GM21390 (cell line): ENCODE measurements around the gene TGFBRAP1.

Source experiments
- ATAC-seq: cut with Tn5 transposase; IDR thresholded peaks from one replicate; pipeline ENCODE4 v1.9.1; 2021; ENCODE audit not compliant: unreplicated experiment

Gene TGFBRAP1

DNA sequence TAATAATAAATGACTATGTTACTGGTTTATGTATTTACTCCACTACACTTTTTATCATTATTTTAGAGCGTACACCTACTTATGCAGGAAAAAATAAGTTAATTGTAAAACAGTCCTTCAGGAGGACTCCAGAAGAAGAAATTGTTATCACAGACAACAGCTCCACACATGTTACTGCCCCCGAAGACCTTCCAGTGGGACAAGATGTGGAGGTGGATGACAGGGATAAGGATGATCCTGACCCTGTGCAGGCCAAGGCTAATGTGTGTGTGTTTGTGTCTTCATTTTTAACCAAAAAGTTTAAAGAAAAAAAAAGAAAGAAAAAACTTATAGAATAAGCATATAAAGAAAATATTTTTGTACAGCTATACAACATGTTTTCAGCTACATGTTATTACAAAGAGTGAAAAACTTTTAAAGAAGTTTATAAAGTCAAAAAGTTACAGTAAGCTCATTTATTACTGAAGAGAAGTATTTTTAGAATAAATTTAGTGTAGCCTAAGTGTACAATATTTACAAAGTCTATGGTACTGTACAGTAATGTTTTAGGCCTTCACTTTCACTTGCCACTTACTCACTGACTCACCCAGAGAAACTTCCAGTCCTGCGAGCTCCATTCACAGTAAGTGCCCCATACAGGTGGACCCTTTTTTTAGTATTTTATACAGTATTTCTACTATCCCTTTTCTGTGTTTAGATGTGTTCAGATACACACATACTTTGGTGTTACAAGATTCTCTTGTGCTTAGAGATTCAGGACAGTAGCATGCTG is 7.5 kb downstream of the TGFBRAP1 start:
- ATAC-seq = no peak

DNA sequence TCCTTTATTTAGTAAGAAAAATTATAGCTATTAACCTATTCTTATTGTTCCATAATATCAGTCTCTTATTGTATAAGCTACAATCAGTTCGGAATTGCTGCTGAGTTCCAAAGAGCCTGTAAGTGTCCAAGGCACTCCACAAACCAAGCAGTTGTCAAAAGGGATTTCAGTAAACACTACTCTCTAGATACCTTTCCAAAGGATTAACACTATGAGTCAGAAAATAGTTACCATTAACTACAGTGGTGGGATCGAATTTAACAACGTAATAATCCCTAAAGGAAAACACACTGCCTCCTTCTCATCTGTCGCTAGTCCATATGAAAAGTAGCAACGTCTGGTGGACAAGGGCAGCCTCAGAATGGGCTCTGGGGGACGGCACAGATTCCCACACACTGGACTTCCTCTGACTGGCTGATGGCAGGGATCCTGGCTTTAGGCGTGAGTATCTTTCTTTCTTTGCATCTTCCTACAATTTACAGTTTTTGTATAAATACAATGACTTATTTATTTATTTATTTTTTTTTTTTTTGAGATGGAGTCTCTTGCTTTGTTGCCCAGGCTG is 8.8 kb downstream of the TGFBRAP1 start:
- no peak for ATAC-seq

DNA sequence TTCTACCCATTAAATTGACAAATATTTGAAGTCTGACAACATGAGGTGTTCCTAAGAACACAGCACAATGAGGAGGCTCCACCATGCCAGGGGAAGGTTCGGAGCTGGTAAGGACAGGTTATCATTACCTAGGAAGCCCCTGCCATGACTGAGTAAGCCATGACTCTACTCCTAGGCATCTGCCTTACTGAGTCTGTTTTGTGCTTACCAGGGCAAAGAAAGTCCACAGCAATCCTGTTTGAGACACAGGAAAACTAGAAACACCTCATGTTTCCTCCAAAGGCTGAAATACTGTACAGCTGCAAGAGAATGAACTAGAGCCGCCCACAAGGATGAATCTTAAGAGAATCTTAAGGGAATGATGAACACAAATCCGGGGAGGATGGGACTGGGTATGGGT is 11.6 kb downstream of the TGFBRAP1 start:
- no peak for ATAC-seq

DNA sequence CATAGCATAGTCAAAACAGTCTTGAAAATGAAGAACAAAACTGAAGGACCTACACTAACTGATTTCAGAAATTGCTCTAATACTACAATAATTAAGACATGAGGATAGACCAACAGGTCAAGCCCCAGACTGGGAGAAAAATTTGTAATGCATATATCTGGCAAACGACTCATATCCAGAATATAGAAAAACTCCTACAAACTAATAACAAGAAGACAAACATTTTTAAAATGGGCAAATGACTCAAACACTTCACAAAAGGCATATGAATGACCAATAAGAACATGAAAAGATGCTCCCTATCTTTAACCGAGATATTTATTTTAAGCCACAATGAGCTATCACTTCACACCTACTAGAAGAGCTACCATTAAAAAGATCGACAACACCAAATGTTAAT is 14.2 kb downstream of the TGFBRAP1 start:
- ATAC-seq = peak; percentile 68

DNA sequence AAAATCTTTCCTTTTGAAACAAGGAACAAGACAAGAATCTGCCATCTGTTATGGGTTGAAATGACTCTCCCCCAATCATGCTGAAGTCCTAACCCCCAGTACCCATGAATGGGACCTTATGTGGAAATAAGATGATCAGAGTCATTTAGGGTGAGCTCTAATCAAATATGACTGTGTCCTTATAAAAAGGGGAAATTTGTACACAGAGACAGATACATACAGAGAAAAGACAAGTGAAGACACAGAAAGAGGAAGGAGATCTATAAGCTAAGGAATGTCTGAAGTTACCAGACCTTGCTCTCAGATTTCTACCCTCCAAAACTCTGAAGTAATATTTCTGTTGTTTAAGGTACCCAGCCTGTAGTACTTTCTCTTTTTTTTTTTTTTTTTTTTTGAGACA is 15.7 kb downstream of the TGFBRAP1 start:
- ATAC-seq = no peak

DNA sequence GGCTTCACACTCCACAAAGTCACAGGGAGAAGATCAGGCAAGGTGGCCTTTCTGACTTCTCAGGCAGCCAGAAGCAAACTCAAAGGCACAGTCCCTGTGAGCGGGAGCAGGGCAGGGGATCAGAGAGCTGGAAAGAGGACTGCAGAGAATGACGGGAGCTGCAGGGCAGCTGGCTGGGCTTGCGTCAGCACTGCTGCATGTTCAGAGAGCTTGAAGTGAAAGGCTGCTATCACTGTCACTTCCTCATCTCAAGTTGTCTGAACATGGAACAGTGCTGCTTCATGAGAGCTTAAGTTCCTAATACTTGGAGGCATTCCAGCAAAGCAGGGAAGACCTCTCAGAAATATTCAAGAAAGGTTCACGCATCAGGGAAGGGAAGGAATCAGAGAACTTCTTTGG is 20.4 kb downstream of the TGFBRAP1 start:
- no peak for ATAC-seq

DNA sequence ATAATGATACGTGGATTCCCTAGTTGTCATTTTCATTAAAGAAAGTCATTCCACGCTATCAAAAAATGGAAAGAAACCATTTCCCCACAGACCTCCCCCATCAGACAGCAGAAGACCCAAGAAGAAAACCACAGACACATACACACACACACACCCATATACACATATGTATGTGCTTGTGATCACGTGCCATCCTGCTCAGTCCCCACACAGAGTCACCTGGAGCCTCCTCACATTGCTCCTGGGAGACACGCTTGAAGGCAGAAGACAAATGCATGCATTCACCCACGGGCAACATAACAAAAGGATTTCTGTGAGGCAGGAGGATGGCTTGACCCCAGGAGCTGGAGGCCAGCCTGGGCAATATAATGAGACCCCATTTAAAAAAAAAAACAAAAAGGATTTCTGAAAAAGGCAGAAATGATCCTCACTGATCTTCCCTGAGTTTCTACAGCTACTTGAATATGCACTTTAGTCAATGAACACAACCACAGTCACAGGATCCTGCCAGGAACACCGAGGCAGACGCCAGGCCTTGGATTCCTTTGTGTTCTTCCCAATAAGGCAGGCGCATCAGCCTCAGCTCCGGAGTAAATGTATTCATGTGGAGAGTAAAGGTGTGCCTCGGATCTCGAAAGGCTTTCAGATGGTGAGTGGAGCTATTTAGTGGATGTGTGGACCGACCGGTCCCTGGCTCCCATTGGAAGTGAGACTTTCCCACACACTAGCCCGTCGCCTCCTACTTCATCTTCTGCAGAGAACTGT is 21.0 kb downstream of the TGFBRAP1 start:
- no peak for ATAC-seq

DNA sequence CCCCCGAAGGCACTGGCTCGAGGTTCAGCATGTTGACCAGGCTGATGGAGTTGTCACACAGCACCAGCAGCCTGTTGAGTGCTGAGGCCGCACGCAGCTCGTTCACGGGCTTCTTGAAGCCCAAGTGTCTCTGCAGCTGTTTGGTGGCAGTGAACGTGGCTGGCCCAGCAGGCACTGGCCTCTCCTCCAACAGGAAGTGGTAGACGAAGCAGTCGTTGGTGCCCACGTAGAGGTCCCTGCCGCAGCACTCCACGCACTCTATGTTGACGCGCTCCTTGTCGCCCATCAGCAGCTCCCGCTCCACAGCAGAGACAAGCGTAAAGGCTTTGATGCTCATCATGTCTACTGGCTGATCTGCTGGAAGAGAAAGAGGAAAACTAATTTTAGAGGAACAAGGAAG is 21.6 kb downstream of the TGFBRAP1 start:
- ATAC-seq = no peak

DNA sequence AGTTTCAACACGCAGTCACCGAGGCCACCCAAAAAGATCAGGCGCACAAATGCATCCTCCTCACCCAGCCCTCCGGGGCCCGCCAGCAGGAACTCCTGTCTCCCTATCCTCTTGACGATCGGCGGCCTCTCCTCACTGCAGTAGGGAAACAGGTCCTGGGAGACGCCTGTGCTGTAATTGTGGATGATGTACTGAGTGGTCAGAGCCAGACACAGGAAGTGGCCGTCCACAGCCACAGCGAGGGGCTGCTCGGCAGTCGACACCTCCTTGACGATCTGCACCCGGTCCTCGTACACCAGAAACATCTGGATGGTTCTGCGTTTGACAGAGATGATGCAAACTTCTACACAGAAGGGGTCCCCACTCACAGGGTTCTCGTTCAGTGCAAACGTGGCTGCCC is 22.0 kb downstream of the TGFBRAP1 start:
- no peak for ATAC-seq

DNA sequence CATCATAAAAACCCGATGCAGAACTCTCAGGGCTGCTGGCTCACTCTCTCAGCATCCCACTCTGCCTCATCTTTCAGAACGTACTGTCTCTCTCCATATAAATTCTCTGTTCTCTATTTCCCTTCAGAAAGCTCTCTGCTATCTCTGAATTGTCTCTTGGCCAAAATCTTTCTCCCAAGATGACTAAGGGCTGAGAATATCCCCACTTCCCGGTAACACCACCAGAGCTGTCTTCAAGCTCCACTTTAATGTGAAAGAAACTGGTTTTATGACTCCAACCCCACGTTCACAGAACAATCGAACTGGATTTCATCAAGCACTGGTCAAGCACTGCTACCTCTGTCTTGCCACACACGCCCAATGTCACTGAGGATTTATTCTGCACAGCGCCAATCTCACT is 22.4 kb downstream of the TGFBRAP1 start:
- ATAC-seq = no peak

DNA sequence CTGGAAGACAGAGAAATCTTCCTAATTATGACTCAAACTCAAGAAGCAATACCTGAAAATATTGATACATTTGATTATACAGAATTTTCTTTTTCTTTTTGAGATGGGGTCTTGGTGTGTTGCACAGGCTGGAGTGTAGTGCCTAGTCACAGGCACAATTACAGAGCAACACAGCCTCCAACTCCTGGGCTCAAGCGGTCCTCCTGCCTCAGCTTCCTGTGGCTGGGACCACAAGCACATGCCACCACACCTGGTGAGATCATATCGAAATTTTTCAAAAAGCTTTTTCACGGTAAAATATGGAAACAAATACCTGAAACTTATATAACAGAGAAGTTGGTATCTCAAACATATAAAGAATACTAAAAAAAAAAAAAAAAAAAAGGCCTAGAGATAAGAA is 27.9 kb downstream of the TGFBRAP1 start:
- ATAC-seq = no peak

DNA sequence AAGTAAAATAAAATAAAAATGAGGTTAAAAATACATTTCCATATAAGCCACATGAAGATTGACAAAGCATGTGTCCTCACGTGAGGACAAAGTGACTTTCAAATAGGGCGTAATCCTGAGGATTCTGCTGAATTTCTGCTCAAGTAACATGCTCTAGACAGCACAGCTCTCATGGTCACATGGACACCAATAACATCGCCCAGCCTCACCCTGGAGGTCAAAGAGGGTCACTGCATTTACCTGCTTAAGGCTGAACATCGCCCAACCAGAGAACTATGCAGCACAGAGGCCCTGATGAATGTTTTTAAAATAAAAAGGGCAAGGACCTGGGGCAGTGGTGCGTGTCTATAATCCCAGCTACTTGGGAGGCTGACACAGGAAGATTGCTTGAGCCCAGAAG is 30.2 kb downstream of the TGFBRAP1 start:
- ATAC-seq = no peak

DNA sequence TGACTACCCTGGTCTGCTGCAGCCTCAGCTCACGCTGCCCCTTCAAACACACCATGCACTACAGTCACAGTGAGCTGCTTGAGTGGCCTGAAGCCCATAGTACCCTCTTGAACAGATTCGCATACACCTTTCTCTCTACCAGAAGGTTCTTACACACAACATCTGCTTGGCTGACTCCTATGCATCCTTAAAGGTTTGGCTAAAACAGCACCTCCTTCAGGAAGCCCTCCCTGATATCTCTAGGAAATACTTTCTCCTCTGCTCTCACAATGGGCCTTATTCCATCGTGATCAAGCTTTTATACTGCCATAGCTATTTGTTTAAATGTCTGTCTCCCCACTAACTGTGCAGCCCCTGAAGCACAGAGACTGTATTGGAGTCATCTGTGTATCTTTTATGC is 31.5 kb downstream of the TGFBRAP1 start:
- ATAC-seq = no peak

DNA sequence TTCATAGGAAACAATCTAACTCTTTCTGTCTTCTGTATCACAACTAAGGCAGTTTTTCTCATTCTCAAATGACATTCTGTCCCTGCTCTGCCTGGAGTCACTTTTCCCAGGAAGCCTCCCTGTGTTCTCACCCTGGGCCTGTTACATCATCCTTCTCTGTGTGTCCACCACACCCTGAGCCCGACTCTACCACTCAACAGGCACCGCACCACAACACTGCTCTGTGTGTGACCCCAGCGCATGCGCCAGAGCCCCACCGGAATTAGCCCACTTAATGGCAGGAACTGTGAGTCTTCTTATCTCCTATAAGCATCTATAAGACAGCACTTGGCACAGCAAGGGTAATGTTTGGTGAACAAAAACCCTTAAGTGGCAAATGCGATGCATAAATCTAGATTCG is 32.3 kb downstream of the TGFBRAP1 start:
- ATAC-seq = no peak

DNA sequence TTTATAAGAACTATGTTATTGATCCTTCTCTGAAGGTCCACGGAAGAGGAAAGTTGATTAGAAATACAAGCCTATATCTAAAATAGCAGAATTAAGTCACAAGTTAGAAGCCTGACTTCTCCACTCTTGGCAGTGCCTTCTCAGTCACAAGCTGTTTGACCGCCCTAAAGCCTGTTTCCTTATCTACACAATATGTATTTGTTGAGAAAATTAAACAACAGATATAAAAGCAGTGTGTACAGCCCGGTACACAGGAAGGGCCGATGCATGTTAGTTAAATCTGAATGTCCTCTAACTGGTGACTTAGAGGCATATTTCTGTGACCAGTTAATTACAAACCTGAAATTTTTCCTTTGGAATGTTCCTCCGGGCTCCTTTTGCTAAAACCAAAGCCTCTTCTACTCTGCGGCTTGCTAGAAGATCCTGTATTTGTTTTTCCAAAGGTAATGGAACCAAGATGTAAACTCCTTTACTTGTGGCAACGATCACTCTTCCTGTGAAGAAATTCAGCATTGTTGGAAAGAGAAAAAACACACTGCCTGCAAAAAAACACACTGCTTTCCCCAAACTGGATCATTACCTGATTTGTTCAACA is 33.4 kb downstream of the TGFBRAP1 start:
- ATAC-seq = no peak

DNA sequence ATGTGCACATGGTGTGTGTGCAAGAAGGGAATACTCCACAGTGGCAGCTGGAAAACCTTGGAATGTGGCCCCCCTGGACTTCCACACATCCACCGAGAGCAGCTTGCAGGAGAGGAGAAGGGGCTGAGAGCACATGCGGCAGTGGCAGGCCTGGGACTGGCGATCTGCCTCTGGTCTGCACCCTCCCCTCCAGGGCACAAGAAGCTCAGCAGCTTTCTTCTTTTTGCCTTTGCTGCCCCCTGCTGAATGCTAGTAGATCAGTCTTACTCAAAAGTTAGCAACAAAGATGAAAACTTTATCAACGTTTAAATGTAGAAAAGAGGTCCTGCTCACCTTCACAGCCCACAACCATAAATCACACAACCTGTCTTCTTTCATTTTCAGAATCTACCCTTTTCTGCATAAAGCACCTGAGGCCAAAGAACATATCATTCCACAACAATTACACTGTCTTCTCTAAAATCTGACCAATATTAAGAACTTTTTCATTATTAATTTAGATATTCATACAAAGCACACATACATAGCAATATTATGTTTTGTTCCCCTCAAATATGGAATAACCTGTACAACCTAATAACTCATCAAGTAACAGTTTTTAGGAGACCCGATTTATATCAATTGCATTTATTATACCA is 34.6 kb downstream of the TGFBRAP1 start:
- no peak for ATAC-seq

DNA sequence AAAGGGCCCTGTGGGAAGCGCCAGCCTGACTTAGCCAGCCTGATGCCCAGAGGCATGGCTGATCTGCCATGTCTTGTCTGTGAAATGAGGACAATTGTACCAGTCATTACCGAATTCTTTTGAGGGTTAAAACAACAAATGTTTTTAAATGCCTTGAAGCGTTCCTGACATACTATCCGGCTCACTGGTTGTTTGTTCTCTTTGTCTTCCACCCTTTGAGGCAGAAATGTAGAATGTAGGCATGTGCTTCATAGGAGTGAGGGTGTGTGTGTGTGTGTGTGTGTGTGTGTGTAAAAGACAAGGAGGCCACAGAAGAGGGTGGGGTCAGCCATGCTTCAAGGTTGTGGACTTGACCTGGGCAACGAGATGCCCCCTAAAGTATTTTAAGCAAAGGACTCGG is 35.5 kb downstream of the TGFBRAP1 start:
- no peak for ATAC-seq

DNA sequence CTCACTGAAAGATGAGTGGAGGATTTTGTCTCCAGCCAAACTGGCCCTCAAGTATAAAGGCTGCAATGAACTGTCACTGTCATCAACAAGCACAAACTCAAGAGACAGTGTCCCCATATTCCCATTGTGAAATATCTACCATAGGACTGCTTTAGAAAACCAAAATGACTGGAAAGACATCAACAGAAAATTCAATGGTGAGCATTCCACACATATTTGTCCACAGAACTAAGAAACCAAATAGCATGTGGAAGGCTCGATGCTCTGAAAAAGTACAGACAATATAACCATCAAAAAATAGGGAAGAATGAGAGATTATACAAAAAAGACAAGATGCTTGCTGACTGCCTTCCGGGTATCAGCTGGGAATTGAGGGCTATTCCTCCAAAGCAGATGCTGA is 37.6 kb downstream of the TGFBRAP1 start:
- no peak for ATAC-seq

DNA sequence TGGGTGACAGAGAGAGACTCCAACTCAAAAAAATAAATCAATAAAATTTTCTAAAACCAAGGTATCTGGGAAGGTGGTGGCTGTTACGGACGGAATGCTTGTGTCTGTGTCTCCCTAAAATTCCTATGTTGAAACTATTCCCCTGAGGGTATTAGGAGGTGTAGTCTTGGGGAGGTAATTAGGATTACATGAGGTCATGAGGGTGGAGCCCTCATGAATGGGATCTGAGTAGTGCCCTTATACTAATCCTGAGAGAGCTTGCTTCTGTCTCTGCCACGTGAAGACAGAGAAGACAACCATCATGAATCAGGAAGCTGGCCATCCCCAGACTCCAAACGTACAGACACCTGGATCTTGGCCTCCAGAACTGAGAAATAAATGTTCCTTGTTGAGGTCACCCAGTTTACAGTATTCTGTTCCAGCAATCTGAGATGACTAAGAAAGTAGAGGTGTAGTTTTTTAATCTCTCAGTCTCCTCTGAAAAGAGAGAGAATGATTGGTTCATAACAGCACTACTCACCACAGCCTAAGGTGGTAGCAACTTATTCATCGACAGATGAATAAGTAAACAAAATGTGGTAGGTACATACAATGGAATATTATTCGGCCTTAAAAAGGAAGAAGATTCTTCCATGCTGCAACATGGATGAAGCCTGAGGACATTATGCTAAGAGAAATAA is 38.4 kb downstream of the TGFBRAP1 start:
- no peak for ATAC-seq

DNA sequence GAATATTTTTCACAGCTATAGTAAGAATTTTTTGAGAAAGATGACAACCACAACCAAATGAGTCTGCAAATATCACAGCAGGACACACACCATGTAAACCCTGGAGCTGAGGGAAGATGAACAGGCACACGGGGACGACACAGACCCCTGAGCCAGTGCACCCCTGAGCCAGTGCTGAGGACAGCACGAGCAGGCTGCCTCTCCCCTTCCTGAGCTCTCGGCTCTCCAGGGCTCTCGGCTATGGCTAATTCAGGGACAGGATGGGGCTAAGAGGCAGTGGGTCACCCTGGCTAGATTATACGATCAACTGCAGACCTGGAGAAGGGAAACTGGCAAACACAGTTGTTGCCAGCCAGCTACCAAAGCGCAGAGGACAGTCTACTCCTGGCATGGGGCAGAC is 41.4 kb downstream of the TGFBRAP1 start:
- no peak for ATAC-seq

DNA sequence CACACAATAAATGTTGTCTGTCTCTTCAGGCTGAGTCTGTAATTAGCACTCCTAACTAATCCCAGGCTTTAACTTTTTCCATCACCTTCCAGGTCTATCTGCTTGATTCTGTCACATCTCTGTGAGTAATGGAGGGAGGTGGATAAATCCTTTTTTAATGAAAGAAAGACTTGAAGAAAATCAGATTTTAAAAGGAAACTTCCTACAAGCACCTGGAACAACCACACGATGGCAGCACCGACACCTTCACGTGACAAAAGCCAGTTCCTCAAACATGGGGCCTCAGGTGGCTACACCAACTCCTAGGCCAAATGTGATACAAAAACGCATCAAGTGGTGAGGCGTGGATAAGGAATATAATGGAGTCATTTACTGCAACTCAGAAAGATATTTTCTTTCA is 41.8 kb downstream of the TGFBRAP1 start:
- ATAC-seq = no peak
